Omental fat pad (tissue), 4 donors: ENCODE results near the gene MAPK6. TPM values are rescaled to one million over a fixed set of nuclear protein-coding genes. Genes with fewer than 3 reads are reported as not detected.

Experiments
- ATAC-seq: fragments of 150-250 bp; one replicate; pipeline ENCODE4 v1.9.1; 2016; ENCODE audit warnings: mild to moderate bottlenecking, moderate library complexity; ENCODE audit not compliant: low FRiP score
- DNase-seq: peaks from one replicate; pipeline ENCODE4 v3.0.0-alpha.2; 2019; ENCODE audit warnings: low spot score
- CTCF ChIP-seq, 3 donors: fragments of 450-650 bp; IDR thresholded peaks; one replicate each; pipeline ENCODE4 v1.5.1; 2016 to 2017; ENCODE audit warnings: antibody characterized with exemption in 3 of 3, mild to moderate bottlenecking in 3 of 3, moderate library complexity in 2 of 3
- total RNA-seq, 4 donors: library from RNA; depleted of rRNA; stranded (reverse); fragments of >200 nt; gene quantifications; one replicate each; pipeline ENCODE4 v1.1.0, GENCODE V29; 2016

Gene MAPK6
- total RNA-seq, 4 donors from 2014 or later, result 20.3 to 44.9 (median 28.9) TPM

- ATAC-seq, result no peak
Measured at GRCh38 chr15:52113235-52113634, 94.2 kb downstream of the MAPK6 start.

GRCh38 chr15:52113708-52114107 lies 94.7 kb downstream of the MAPK6 start:
- no peak for ATAC-seq
- no peak for TF ChIP-seq CTCF (IDR thresholded peaks at IDR 0.05)

More at GRCh38 chr15:52113235-52113634, 94.2 kb downstream of the MAPK6 start:
- DNase-seq, result no peak
- TF ChIP-seq CTCF (IDR thresholded peaks at IDR 0.05), result no peak

GRCh38 chr15:52114261-52115055 lies 95.4 kb downstream of the MAPK6 start:
- ATAC-seq (no peak), DNase-seq (no peak)
- no peak for TF ChIP-seq CTCF (IDR thresholded peaks at IDR 0.05)

More at GRCh38 chr15:52113708-52114107, 94.7 kb downstream of the MAPK6 start:
- no peak for DNase-seq

- TF ChIP-seq CTCF (IDR thresholded peaks at IDR 0.05), result no peak
- no peak for ATAC-seq
Measured at GRCh38 chr15:52115598-52116427, 96.8 kb downstream of the MAPK6 start.

More at GRCh38 chr15:52115598-52116427, 96.8 kb downstream of the MAPK6 start:
- DNase-seq, result no peak

Other genes with a start within 250 kb of the MAPK6 start
- gene TMOD3, start 189.6 kb upstream of the MAPK6 start, total RNA-seq, result 10 to 100 TPM; 25.7 to 47.0 (median 37.3) TPM
- 10 to 100 TPM; 11.4 to 19.6 (median 15.0) TPM for gene LEO1, start 47.4 kb upstream of the MAPK6 start, total RNA-seq
- gene BCL2L10, start 93.6 kb downstream of the MAPK6 start, total RNA-seq, result under 1 TPM in 2 of 4 donors, not detected in 2; 0.56 to 0.72 TPM
- gene GNB5, start 172.2 kb downstream of the MAPK6 start, total RNA-seq, result 10 to 100 TPM; 17.2 to 27.1 (median 19.3) TPM